PFSK-1 (cell line): ENCODE data around the gene MAN2B2.

Experiments
- FOXP2 ChIP-seq: optimal IDR thresholded peaks from 2 replicates; pipeline ENCODE3; 2011; ENCODE audit warnings: borderline replicate concordance, control low read depth, inconsistent platforms; ENCODE audit not compliant: insufficient read depth; ENCODE audit errors: extremely low read length, extremely low read depth
- POLR2AphosphoS5 ChIP-seq: IDR thresholded peaks from 2 replicates; pipeline ENCODE4 v1.6.1; 2012; ENCODE audit warnings: low read depth, mild to moderate bottlenecking, control low read depth, low read length, moderate library complexity
- REST ChIP-seq, 2 experiments: IDR thresholded peaks; 2 replicates each; pipeline versions ENCODE4 v1.6.1 to v1.8.0; 2011 to 2012; ENCODE audit warnings: low read depth in 2 of 2, low read length in 2 of 2, control low read depth in 1 of 2, inconsistent platforms in 1 of 2, mild to moderate bottlenecking in 1 of 2, moderate library complexity in 1 of 2; ENCODE audit not compliant: insufficient read depth in 1 of 2
- SIN3A ChIP-seq: IDR thresholded peaks from 2 replicates; pipeline ENCODE4 v1.6.1; 2012; ENCODE audit warnings: mild to moderate bottlenecking, low read length, moderate library complexity, borderline replicate concordance; ENCODE audit not compliant: insufficient read depth
- TAF1 ChIP-seq: IDR thresholded peaks from 2 replicates; pipeline ENCODE4 v1.6.1; 2012; ENCODE audit warnings: low read length, control low read depth, borderline replicate concordance; ENCODE audit not compliant: insufficient read depth

Gene MAN2B2

GRCh38 chr4:6555519-6555918 is 19.5 kb upstream of the MAN2B2 start:
- TF ChIP-seq REST (IDR thresholded peaks at IDR 0.05; ENCODE audit: insufficient read depth in 1 of 2, low read depth in 2 of 2, low read length in 2 of 2): no peak
- no peak for TF ChIP-seq POLR2AphosphoS5
- TF ChIP-seq TAF1: no peak
- TF ChIP-seq SIN3A: no peak

GRCh38 chr4:6556263-6556662 is 18.7 kb upstream of the MAN2B2 start:
- TF ChIP-seq TAF1 (no peak), POLR2AphosphoS5 (no peak), FOXP2 (no peak), REST (IDR thresholded peaks at IDR 0.05; ENCODE audit: insufficient read depth in 1 of 2, low read depth in 2 of 2, low read length in 2 of 2) (no peak), SIN3A (no peak)

- no peak for TF ChIP-seq TAF1
- no peak for TF ChIP-seq REST (IDR thresholded peaks at IDR 0.05; ENCODE audit: insufficient read depth in 1 of 2, low read depth in 2 of 2, low read length in 2 of 2)
- no peak for TF ChIP-seq FOXP2
- TF ChIP-seq SIN3A: no peak
- no peak for TF ChIP-seq POLR2AphosphoS5
Measured at GRCh38 chr4:6557185-6557584, 17.8 kb upstream of the MAN2B2 start.

GRCh38 chr4:6557856-6558255 is 17.1 kb upstream of the MAN2B2 start:
- no peak for TF ChIP-seq FOXP2
- TF ChIP-seq SIN3A: no peak
- TF ChIP-seq TAF1: no peak
- no peak for TF ChIP-seq POLR2AphosphoS5
- TF ChIP-seq REST (IDR thresholded peaks at IDR 0.05; ENCODE audit: insufficient read depth in 1 of 2, low read depth in 2 of 2, low read length in 2 of 2): no peak

- TF ChIP-seq FOXP2: no peak
- no peak for TF ChIP-seq POLR2AphosphoS5
- TF ChIP-seq REST (IDR thresholded peaks at IDR 0.05; ENCODE audit: insufficient read depth in 1 of 2, low read depth in 2 of 2, low read length in 2 of 2): no peak
- no peak for TF ChIP-seq TAF1
- TF ChIP-seq SIN3A: no peak
Measured at GRCh38 chr4:6560416-6561172, 14.4 kb upstream of the MAN2B2 start.
